ENCODE measurements around the gene KCTD2.

Gene KCTD2

GRCh38 chr17:75078284-75079022 lies 31.4 kb downstream of the KCTD2 start:
- DNase-seq, result peak in 1 of 2 experiments; percentile 33

- DNase-seq, result no peak
Measured at GRCh38 chr17:75079023-75079373, 32.0 kb downstream of the KCTD2 start.

GRCh38 chr17:75081611-75082540 lies 34.9 kb downstream of the KCTD2 start:
- DNase-seq, result no peak

- DNase-seq, result no peak
Measured at GRCh38 chr17:75082683-75083082, 35.7 kb downstream of the KCTD2 start.

GRCh38 chr17:75084039-75084660 lies 37.1 kb downstream of the KCTD2 start:
- DNase-seq, result no peak

- DNase-seq, result no peak
Measured at GRCh38 chr17:75086496-75087181, 39.6 kb downstream of the KCTD2 start.

- no peak for DNase-seq
Measured at GRCh38 chr17:75087182-75087557, 40.1 kb downstream of the KCTD2 start.

- no peak for DNase-seq
Measured at GRCh38 chr17:75087558-75088453, 40.8 kb downstream of the KCTD2 start, which contains the start of gene SLC16A5. Gene SLC16A5 (plus strand): TSS chr17:75087954. CDS start chr17:75093637, 5,683 bp downstream.

GRCh38 chr17:75088465-75089417 lies 41.7 kb downstream of the KCTD2 start:
- DNase-seq, result no peak

GRCh38 chr17:75090871-75091854 lies 44.1 kb downstream of the KCTD2 start:
- no peak for DNase-seq

GRCh38 chr17:75091855-75092327 lies 44.9 kb downstream of the KCTD2 start:
- DNase-seq, result no peak

GRCh38 chr17:75093548-75094158 lies 46.6 kb downstream of the KCTD2 start:
- DNase-seq, result no peak

- no peak for DNase-seq
Measured at GRCh38 chr17:75094871-75095399, 47.9 kb downstream of the KCTD2 start.

GRCh38 chr17:75096082-75096625 lies 49.1 kb downstream of the KCTD2 start:
- DNase-seq, result no peak

GRCh38 chr17:75097865-75098264 lies 50.8 kb downstream of the KCTD2 start:
- no peak for DNase-seq

GRCh38 chr17:75098861-75099260 lies 51.8 kb downstream of the KCTD2 start:
- DNase-seq, result no peak

GRCh38 chr17:75099881-75100595 lies 53.0 kb downstream of the KCTD2 start:
- DNase-seq, result no peak

Measured in NCI-H446 (cell line).